HG02852 (cell line): ENCODE data around the gene RNU1-3.
"Not testable (repeated sequence)": the region's sequence is repeated elsewhere in the genome, so short reads cannot be mapped to it uniquely, and the experiment has no call there.

Experiments used
- ATAC-seq: cut with Tn5 transposase; IDR thresholded peaks from one replicate; pipeline ENCODE4 v1.9.1; 2021; ENCODE audit warnings: mild to moderate bottlenecking, moderate library complexity; ENCODE audit not compliant: unreplicated experiment

RNU1-3 gene

DNA sequence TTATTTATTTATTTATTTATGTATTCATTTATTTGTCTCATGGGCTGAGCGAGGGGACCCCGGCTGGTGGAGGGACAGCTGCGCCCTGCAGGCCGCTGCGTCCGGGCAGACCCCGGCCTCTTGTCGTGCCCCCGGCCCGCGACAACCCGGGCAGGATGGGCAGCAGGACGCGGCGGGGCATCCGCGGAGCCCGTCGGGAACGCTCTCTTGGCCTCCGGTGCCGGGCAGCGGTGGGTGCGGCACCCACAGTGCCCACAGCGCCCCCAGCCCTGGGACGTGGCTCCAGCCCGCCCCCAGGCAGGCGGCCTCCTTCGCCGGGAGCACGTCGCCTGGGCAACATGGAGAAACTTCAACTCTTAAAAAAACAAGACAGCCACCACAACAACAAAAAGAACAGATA lies 8.5 kb downstream of the RNU1-3 start:
- not testable (repeated sequence) for ATAC-seq

DNA sequence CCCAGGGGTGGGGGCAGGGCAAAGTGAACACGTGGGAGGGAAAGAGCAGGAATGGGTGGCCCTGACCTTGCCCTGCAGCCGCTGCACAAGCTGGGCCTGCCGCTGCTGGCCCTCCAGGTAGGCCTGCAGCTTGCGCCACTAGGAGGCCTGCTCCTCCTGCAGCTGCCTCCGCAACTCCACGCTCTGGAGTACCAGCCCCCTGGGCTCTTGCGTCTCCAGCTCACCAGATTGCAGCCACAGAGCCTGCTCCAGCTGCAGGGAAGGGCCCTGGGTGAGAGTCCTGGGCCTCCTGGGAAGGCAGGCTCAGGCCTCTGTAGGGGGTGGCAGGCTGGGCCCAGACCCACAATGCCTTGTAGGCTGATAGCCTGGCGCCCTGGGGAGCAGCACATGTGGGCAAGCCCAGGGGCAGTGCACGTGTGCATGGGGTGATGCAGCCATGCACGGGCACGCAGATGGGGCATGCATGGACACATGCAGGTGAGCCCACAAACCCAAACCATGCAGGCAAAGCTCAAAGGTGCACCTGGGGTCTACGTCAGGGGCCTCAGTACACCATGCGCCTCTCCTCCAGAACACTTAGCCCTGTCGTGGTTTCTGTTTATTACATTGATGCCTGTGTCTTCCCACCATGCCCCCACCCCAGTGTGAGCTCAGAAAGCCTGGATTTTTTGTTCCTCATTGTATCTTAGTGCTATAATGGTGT lies 9.6 kb downstream of the RNU1-3 start:
- ATAC-seq = not testable (repeated sequence)

DNA sequence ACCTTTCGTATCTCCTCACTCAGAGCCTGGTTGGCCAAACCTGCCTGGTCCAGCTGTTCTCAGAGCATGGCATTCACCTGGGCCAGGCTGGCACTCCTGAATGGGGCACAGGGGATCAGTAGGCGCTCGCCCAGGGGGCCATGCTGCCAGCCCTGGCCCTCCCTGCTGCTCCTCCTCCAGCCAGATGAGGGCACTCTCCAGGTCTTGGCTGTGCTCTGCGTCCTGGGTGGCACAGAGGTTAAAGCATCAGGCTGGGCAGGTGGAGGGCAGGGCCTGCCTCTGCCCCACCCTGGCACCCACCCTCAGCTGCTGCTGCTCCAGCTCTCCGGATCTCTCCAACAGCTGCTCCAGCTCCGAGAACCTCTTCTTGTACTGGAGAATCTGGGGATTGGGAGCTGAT lies 10.2 kb downstream of the RNU1-3 start:
- ATAC-seq = not testable (repeated sequence)

DNA sequence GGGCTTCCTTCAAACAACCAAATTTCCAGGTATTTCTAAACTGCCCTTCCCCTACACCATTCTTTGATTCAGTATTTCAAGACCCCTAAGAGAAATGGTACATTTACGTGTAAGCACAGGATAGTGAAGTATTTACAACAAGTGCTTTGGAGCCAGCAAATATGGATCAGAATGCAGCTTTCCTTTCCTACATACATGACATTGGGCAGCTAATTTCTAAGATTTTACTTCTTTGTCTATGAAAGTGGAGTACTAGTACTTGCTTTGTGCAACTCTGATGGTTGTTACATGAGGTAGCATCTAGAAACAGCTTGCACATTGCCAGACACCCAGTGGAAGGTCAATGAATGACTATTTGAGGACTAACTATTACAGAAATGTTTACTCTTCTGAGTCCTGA lies 15.2 kb downstream of the RNU1-3 start:
- not testable (repeated sequence) for ATAC-seq

DNA sequence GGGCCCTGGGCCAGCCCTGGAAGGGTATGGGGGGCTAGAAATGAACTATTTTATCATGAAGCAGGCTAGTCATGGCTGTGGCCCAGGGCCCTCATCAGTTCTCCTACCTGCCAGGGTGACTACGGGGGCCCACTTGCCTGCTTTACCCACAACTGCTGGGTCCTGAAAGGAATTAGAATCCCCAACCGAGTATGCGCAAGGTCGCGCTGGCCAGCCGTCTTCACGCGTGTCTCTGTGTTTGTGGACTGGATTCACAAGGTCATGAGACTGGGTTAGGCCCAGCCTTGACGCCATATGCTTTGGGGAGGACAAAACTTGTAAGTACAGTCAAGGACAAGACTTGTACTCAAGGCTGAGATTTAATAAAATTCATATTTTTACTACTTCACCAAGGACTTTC lies 16.8 kb downstream of the RNU1-3 start:
- not testable (repeated sequence) for ATAC-seq

DNA sequence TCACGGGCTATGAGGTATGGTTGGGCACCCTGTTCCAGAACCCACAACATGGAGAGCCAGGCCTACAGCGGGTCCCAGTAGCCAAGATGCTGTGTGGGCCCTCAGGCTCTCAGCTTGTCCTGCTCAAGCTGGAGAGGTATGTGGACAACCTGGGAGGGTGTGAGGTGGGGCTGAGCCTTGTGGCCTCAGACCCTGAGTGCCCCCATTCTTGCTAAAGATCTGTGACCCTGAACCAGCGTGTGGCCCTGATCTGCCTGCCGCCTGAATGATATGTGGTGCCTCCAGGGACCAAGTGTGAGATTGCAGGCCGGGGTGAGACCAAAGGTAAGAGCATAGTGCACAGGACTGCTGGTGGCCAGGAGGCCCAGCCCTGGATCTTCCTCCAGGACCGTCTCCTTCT lies 17.4 kb downstream of the RNU1-3 start:
- ATAC-seq = not testable (repeated sequence)

DNA sequence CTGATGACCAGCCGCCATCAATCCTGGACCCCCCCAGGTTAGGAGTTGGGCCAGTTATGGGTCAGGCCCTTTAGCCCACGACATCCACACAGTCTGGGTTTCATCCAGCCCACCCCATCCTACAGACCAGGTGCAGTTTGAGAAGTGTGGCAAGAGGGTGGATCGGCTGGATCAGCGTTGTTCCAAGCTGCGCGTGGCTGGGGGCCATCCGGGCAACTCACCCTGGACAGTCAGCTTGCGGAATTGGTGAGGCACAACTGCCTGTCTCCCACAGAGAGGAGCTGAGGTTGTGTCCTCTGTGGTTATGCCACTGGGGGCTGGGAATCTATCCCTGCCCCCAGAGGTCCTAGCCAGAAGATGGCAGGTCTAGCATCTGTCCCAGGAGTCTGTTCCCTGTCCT lies 18.0 kb downstream of the RNU1-3 start:
- not testable (repeated sequence) for ATAC-seq

DNA sequence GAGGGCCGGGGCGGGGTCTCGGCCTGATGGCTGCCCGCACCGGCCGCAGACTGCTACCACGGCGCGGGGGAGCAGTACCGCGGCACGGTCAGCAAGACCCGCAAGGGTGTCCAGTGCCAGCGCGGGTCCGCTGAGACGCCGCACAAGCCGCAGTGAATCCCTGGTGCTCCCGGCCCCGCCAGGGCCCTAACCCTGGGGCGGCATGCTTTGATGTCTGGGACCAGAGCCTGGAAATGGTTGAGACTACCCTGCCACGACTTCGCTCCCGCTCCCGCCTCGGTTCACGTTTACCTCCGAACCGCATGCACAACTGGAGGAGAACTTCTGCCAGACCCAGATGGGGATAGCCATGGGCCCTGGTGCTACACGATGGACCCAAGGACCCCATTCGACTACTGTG lies 18.5 kb downstream of the RNU1-3 start:
- ATAC-seq = not testable (repeated sequence)

DNA sequence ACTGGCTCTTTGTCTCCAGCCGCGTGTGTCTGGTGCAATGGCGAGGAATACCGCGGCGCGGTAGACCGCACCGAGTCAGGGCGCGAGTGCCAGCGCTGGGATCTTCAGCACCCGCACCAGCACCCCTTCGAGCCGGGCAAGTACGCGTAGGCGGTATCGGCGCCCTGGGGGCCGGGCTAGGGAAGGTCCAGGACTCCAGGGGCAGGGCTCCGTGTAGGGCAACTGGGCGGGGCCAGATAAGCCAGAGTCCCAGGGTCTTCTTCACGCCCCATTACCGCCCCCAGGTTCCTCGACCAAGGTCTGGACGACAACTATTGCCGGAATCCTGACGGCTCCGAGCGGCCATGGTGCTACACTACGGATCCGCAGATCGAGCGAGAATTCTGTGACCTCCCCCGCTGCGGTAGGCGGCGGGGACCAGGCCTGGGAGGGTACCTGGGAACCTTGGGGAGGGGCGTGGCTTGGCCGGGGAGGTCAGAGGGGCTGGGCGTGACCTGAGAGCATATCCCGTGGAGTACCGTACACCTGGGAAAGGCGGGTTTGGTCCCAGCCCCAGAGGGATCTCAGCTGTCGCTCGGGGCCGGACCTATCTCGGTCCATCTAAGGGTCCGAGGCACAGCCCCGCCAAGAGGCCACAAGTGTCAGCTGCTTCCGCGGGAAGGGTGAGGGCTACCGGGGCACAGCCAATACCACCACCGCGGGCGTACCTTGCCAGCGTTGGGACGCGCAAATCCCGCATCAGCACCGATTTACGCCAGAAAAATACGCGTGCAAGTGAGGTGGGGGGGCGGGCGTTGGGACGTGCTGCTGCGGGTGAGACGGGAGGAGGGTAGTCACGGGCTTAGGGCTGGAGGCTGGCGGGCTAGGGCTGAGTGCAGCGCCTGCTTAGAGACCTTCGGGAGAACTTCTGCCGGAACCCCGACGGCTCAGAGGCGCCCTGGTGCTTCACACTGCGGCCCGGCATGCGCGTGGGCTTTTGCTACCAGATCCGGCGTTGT lies 19.3 kb downstream of the RNU1-3 start:
- not testable (repeated sequence) for ATAC-seq

DNA sequence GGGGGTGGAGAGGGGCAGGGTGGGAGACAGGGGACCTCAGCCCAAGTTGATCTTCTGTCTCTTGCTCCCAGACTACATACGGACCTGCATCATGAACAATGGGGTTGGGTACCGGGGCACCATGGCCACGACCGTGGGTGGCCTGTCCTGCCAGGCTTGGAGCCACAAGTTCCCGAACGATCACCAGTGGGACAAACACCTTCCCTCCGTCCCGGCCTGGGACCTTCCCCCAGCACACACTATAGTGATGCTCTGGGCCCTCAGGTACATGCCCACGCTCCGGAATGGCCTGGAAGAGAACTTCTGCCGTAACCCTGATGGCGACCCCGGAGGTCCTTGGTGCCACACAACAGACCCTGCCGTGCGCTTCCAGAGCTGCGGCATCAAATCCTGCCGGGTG lies 20.0 kb downstream of the RNU1-3 start:
- ATAC-seq = not testable (repeated sequence)

DNA sequence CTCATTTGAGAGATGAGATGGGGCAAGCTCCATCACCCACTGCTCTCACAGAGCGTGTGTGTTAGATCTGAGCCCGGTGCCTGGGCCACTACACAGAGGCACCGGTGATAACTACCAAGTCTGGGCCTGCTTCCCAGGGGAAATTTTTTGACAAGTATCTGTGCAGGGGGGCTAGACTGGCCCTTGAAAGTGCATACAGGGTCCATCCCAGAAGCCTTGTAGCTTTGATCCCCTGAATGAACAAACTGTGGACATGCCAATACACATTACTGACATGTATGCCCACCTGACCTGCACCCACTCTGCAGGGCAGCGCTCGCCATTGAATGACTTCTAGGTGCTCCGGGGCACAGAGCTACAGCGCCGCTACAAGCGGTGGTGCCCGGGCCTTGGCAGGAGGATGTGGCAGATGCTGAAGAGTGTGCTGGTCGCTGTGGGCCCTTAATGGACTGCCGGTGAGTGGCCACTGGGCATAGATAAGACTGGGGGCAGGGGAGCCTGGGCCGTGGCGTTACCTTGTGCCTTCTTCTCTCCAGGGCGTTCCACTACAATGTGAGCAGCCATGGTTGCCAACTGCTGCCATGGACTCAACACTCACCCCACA lies 20.6 kb downstream of the RNU1-3 start:
- ATAC-seq = not testable (repeated sequence)

DNA sequence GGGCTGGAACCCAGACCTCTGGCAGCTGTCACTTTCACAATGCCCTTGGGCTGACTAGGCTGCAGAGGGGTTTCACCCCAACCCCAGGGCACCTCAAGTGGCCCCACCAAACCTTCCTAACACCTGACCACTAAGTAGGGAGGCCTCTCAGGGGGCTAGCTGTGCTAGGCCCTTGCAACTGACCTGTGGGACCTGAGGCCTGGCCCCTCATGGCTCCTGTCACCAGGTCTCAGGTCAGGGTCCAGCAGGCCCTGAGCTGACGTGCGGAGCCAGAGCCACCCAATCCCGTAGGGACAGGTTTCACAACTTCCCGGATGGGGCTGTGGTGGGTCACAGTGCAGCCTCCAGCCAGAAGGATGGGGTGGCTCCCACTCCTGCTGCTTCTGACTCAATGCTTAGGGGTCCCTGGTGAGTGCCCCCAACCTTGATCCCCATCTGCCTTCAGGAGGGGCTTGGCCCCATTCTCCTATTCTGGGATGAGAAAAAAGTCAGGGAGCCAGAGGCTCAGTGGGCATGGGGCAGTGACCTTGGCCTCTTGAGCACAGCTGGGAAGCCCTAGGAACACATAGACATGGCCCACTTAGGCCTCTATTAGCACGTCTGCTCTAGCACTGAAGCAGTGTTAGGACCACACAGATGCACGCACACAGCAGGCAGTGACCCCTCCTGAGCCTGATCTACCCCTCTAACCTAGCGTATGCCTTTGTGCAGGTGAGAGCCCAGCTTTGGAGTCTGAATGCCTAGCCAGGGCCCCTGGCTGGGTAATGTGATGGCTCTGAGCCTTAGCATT lies 21.3 kb downstream of the RNU1-3 start:
- ATAC-seq = not testable (repeated sequence)

DNA sequence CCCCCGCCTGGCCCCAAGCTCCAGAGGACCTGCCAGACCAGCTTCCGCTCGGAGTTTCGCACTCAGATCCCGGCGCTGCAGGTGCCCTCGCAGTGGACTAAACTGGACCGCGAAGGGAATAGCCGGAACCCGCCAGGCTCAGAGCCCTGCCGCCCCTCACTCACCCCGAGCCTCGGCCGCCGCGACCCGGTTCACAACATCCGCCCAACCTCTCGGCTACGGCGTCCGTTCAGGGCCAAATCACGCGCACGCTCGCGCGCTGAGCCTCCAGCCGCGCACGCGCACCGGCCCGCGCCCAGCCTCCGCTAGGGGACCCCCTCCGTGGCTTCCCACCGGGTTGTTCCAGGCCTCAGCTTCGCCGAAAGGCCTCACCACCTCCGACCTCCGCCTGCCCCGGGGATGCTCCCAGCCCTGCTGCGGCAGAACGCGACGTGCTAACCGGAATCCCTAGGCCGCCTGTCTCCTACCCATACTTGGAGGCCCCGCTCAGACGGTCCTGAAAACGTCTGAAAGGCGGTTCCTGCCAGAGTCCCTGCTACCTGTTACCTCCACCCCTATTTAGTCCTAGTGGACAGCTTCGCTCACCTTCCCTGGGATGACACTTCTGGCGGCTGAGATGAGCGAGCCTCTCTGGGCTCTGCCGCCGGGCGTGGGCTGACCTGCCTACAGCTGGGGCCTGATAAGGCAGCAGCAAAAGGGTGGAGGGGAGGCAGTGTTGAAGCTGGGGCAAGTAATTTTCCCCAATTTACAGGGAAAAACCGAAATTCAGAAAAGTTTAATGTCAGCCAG lies 22.1 kb downstream of the RNU1-3 start:
- ATAC-seq = peak; percentile 79

DNA sequence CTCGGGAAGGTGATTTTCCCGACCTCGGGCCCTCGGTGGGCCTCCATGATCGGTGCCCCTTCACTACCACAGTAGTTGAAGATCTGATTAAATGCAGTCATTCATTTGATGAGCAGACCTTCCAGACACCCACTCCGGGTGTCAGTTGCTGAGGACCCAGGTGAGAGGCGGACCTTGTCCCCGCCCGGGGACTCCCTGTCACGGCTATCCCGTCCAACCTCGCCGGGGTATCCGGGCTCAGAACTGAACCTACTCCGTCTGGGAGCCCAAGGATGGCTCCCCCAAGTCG lies 22.6 kb downstream of the RNU1-3 start:
- ATAC-seq = no peak

DNA sequence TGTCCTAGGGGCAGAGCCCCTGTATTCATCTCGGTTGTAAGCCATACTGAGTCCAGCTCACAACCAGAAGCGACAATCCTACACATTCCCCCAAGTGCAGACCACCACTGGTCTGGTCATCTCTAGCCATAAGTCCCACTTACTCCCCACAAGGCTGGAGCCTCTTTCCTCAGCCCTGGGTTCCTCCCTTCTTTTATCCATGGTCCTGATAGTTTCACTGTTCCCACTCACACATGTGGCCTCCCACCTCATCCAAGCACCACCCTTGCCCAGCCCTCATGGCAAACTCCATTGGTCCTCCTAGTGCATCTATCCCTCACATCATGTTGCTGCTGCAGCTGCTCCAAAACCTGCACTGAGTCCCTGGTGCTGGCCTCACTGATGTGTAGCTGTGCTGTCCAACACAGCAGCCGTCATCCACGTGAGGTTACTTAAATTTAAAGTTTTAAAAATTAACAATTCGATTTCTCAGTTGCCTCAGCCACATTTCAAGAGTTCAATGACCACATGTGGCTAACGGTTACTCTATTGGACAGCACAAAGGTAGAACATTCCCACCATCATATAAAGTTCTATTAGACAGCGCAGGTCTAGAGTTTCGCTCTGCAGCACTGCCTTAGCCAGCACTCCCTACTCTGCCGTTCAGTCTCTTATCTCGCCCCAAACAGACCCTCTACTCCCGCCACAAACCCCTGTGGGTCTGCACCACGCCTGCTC lies 23.1 kb downstream of the RNU1-3 start:
- ATAC-seq = peak; percentile 2

DNA sequence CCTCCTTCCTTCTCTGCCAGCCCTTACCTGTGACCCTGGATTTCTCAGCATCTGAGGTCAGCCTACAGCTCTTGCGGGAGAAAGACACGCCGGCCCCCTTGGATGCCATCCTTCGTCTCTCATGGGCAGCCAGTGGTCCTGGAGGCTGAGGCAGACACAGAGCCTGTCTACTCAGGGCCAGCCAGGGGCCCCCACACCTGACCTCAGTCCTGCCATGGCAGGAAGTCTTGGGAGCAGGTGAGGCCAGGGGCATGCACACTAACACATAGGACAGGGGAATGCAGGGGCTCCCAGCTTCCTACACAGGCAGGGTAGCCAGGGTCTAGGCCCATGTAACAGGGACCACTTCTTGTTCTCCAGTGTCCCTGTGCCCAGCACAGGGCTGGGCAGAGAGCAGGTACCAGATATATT lies 23.7 kb downstream of the RNU1-3 start:
- not testable (repeated sequence) for ATAC-seq

DNA sequence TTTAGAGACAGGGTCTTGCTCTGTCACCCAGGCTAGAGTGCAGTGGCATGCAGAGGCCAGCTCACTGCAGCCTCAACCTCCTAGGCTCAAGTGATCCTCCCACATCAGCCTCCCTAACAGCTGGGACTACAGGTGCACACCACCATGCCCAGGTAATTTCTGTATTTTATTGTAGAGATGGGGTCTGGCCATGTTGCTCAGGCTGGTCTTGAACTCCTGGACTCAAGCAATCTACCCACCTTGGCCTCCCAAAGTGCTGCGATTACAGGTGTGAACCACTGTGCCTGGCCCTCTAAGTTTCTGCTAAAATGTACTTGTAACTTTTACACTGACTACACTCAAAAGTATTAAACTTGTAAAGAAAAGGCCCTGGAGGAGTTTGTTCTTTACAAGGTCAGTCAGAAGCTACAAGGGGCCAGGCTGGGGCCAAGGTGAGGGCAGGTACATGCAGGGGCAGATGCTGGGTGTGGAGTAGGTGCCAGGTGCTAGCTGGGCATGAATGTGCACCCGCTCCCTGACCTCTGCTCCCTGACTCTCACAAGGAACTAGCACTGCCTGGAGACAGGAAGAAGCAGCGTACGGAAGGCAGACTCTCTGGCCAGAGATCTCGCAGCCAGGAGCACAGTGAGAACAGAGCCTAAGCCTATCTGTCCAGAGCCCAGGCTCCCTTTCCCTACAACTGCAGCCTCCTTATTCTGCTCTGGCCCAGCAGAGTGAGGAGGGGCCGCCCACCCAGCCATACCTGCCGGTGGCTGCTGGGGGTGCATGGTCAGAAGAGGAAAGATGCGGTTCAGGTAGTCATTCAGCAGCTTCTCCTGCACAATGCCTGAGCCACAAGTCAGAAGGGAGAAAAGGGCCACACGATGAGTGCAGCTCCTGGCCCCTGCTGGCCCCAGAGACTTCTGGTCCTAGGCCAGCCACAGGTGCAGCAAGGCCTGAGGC lies 24.5 kb downstream of the RNU1-3 start:
- not testable (repeated sequence) for ATAC-seq
